ENCODE results near the gene RBM28.
"Not testable (repeated sequence)": the region's sequence is repeated elsewhere in the genome, so short reads cannot be mapped to it uniquely, and the experiment has no call there.

RBM28 gene

DNA sequence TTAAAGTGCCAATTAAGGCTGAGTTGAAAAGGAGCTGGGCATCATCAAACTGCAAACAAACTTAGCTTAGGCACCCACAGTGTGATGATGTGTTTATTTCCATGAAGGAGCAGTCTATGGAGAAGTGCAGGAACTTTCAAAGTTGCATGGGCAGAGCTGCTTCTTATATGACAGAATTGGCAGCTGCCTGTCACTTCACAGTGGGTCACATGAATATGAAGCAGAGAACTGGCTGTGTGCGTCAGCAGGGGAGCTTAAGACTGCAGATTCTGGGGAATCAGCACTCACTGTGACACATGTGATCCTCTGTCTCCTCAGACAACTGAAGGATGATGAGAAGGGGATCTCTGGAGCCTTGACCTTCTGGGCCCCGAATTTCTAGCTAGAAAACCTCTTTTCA is 36.6 kb downstream of the RBM28 start:
- Histone ChIP-seq H3K4me3 (ENCODE audit: low read length) (no peak overlapping the region), H3K4me1 (ENCODE audit: control insufficient read depth, insufficient read depth, low read length) (peaks cover 36% of the 10 kb centered on the region), H3K9ac (ENCODE audit: low read length) (no peak overlapping the region), H3K36me3 (ENCODE audit: control insufficient read depth, insufficient read depth, low read length, severe bottlenecking) (peaks cover 70% of the 10 kb centered on the region), H3K9me3 (ENCODE audit: control insufficient read depth, low read length) (no peaks in the 10 kb centered on the region), H3K27me3 (replicated peaks; ENCODE audit: control insufficient read depth, insufficient read depth, low read length) (no peaks in the 10 kb centered on the region)
- DNase-seq (ENCODE audit: low read depth) = no peak

DNA sequence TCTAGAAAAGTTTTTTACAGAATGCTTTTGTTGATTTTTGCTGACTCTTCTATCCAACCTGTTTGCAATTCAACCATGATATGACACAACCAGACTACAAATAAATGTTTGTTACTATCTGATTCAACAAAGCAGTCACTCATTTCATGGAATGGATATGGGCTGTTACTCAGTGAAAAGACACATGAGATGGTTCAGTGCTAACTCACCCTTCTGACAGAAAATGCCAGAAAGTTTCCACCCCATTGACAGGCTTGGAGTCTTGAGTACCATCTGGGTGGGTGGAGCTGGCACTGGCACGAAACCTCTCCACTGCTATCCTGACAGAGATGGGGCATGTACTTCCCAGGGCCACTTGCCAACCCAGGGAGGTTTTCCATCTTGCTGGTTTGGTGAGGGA is 39.5 kb downstream of the RBM28 start:
- H3K4me1 ChIP-seq (ENCODE audit: control insufficient read depth, insufficient read depth, low read length) = peaks cover 37% of the 10 kb centered on the region

DNA sequence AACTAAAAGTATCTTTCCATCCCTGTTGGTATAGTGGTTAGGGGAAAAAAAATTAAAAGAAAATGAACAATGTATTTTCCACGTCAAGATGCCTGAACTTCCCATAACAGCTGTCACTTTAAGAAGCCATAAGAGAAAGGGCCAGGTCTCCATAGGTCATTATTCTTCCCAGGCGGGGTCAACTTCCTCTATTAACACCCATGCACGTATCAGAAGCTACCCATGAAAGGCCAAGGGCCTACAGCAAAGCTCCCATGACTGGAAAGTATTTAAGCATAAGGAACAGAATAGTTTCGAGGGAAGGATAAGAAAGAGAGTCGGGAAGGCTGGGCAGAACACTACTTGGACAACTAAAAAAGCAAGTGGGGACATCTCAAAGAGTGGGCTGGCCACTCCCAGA is 40.1 kb downstream of the RBM28 start:
- Histone ChIP-seq H3K36me3 (ENCODE audit: control insufficient read depth, insufficient read depth, low read length, severe bottlenecking) (peaks cover 43% of the 10 kb centered on the region), H3K4me3 (ENCODE audit: low read length) (no peak overlapping the region), H3K27me3 (replicated peaks; ENCODE audit: control insufficient read depth, insufficient read depth, low read length) (no peaks in the 10 kb centered on the region), H3K9ac (ENCODE audit: low read length) (no peak overlapping the region), H3K4me1 (ENCODE audit: control insufficient read depth, insufficient read depth, low read length) (peaks cover 42% of the 10 kb centered on the region), H3K9me3 (ENCODE audit: control insufficient read depth, low read length) (no peaks in the 10 kb centered on the region)
- DNase-seq (ENCODE audit: low read depth) = no peak

More for the DNA sequence above, 39.5 kb downstream of the RBM28 start:
- Histone ChIP-seq H3K9ac (ENCODE audit: low read length) (no peak overlapping the region), H3K27me3 (replicated peaks; ENCODE audit: control insufficient read depth, insufficient read depth, low read length) (no peaks in the 10 kb centered on the region), H3K9me3 (ENCODE audit: control insufficient read depth, low read length) (no peaks in the 10 kb centered on the region), H3K36me3 (ENCODE audit: control insufficient read depth, insufficient read depth, low read length, severe bottlenecking) (peaks cover 47% of the 10 kb centered on the region), H3K4me3 (ENCODE audit: low read length) (no peak overlapping the region)
- DNase-seq (ENCODE audit: low read depth) = no peak

- no peak overlapping the region for H3K4me3 ChIP-seq (ENCODE audit: low read length)
Measured at GRCh38 chr7:128303133-128303532, 40.6 kb downstream of the RBM28 start.

GRCh38 chr7:128302139-128302538 is 41.6 kb downstream of the RBM28 start:
- peaks cover 45% of the 10 kb centered on the region for H3K4me1 ChIP-seq (ENCODE audit: control insufficient read depth, insufficient read depth, low read length)
- peaks cover 28% of the 10 kb centered on the region for H3K36me3 ChIP-seq (ENCODE audit: control insufficient read depth, insufficient read depth, low read length, severe bottlenecking)
- H3K9ac ChIP-seq (ENCODE audit: low read length) = no peak overlapping the region
- no peaks in the 10 kb centered on the region for H3K27me3 ChIP-seq (replicated peaks; ENCODE audit: control insufficient read depth, insufficient read depth, low read length)
- no peak for DNase-seq (ENCODE audit: low read depth)
- no peaks in the 10 kb centered on the region for H3K9me3 ChIP-seq (ENCODE audit: control insufficient read depth, low read length)
- no peak overlapping the region for H3K4me3 ChIP-seq (ENCODE audit: low read length)

More at GRCh38 chr7:128303133-128303532, 40.6 kb downstream of the RBM28 start:
- Histone ChIP-seq H3K9me3 (ENCODE audit: control insufficient read depth, low read length) (no peaks in the 10 kb centered on the region), H3K4me1 (ENCODE audit: control insufficient read depth, insufficient read depth, low read length) (peaks cover 45% of the 10 kb centered on the region), H3K27me3 (replicated peaks; ENCODE audit: control insufficient read depth, insufficient read depth, low read length) (no peaks in the 10 kb centered on the region), H3K36me3 (ENCODE audit: control insufficient read depth, insufficient read depth, low read length, severe bottlenecking) (peaks cover 38% of the 10 kb centered on the region), H3K9ac (ENCODE audit: low read length) (no peak overlapping the region)
- no peak for DNase-seq (ENCODE audit: low read depth)

GRCh38 chr7:128299109-128299607 is 44.5 kb downstream of the RBM28 start:
- Histone ChIP-seq H3K27me3 (replicated peaks; ENCODE audit: control insufficient read depth, insufficient read depth, low read length) (no peaks in the 10 kb centered on the region), H3K4me3 (ENCODE audit: low read length) (no peak overlapping the region), H3K36me3 (ENCODE audit: control insufficient read depth, insufficient read depth, low read length, severe bottlenecking) (peaks cover 11% of the 10 kb centered on the region), H3K4me1 (ENCODE audit: control insufficient read depth, insufficient read depth, low read length) (peaks cover 30% of the 10 kb centered on the region), H3K9ac (ENCODE audit: low read length) (no peak overlapping the region), H3K9me3 (ENCODE audit: control insufficient read depth, low read length) (no peaks in the 10 kb centered on the region)
- no peak for DNase-seq (ENCODE audit: low read depth)

GRCh38 chr7:128298004-128298403 is 45.7 kb downstream of the RBM28 start:
- not testable (repeated sequence) for H3K36me3 ChIP-seq (ENCODE audit: control insufficient read depth, insufficient read depth, low read length, severe bottlenecking); H3K4me3 ChIP-seq (ENCODE audit: low read length); H3K27me3 ChIP-seq (replicated peaks; ENCODE audit: control insufficient read depth, insufficient read depth, low read length); H3K9me3 ChIP-seq (ENCODE audit: control insufficient read depth, low read length); H3K9ac ChIP-seq (ENCODE audit: low read length); DNase-seq (ENCODE audit: low read depth)
- peaks cover 29% of the 10 kb centered on the region for H3K4me1 ChIP-seq (ENCODE audit: control insufficient read depth, insufficient read depth, low read length)

GRCh38 chr7:128287556-128287955 is 56.2 kb downstream of the RBM28 start:
- H3K4me1 ChIP-seq (ENCODE audit: control insufficient read depth, insufficient read depth, low read length) = no peaks in the 10 kb centered on the region
- no peaks in the 10 kb centered on the region for H3K27me3 ChIP-seq (replicated peaks; ENCODE audit: control insufficient read depth, insufficient read depth, low read length)

DNA sequence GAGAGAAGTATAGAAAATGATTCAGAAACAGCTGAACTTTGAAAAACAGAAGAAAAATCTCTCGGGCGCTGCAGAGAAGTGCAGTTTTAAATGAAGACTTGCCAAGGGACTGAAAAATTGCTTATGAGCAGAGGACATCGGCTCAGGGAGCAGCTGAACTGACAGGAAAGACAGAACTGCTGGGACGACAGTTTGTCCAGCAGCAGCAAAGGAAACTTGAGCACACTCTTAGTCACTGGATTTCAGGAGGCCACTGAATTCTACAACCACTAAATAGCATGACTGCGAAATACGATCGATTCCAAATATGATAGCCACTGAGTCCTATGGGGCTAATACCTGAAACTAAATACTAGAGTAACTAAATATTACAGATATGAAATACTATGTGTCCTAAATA is 59.6 kb downstream of the RBM28 start:
- H3K9ac ChIP-seq (ENCODE audit: low read length) = no peak overlapping the region
- peaks cover 4% of the 10 kb centered on the region for H3K36me3 ChIP-seq (ENCODE audit: control insufficient read depth, insufficient read depth, low read length, severe bottlenecking)
- peaks cover 9% of the 10 kb centered on the region for H3K9me3 ChIP-seq (ENCODE audit: control insufficient read depth, low read length)
- no peaks in the 10 kb centered on the region for H3K27me3 ChIP-seq (replicated peaks; ENCODE audit: control insufficient read depth, insufficient read depth, low read length)
- H3K4me3 ChIP-seq (ENCODE audit: low read length) = no peak overlapping the region
- no peak for DNase-seq (ENCODE audit: low read depth)
- no peaks in the 10 kb centered on the region for H3K4me1 ChIP-seq (ENCODE audit: control insufficient read depth, insufficient read depth, low read length)

More at GRCh38 chr7:128287556-128287955, 56.2 kb downstream of the RBM28 start:
- peaks cover 4% of the 10 kb centered on the region for H3K36me3 ChIP-seq (ENCODE audit: control insufficient read depth, insufficient read depth, low read length, severe bottlenecking)
- no peak overlapping the region for H3K9ac ChIP-seq (ENCODE audit: low read length)
- no peak for DNase-seq (ENCODE audit: low read depth)
- H3K9me3 ChIP-seq (ENCODE audit: control insufficient read depth, low read length) = no peaks in the 10 kb centered on the region
- H3K4me3 ChIP-seq (ENCODE audit: low read length) = no peak overlapping the region

- H3K9me3 ChIP-seq (ENCODE audit: control insufficient read depth, low read length) = peaks cover 17% of the 10 kb centered on the region
- no peak for DNase-seq (ENCODE audit: low read depth)
- H3K4me1 ChIP-seq (ENCODE audit: control insufficient read depth, insufficient read depth, low read length) = no peaks in the 10 kb centered on the region
- no peak overlapping the region for H3K4me3 ChIP-seq (ENCODE audit: low read length)
- H3K27me3 ChIP-seq (replicated peaks; ENCODE audit: control insufficient read depth, insufficient read depth, low read length) = no peaks in the 10 kb centered on the region
- H3K36me3 ChIP-seq (ENCODE audit: control insufficient read depth, insufficient read depth, low read length, severe bottlenecking) = peaks cover 4% of the 10 kb centered on the region
- H3K9ac ChIP-seq (ENCODE audit: low read length) = no peak overlapping the region
Measured at GRCh38 chr7:128281605-128282380, 61.9 kb downstream of the RBM28 start.

GRCh38 chr7:128280451-128280850 is 63.3 kb downstream of the RBM28 start:
- DNase-seq (ENCODE audit: low read depth); H3K4me3 ChIP-seq (ENCODE audit: low read length); H3K9ac ChIP-seq (ENCODE audit: low read length); H3K27me3 ChIP-seq (replicated peaks; ENCODE audit: control insufficient read depth, insufficient read depth, low read length); H3K4me1 ChIP-seq (ENCODE audit: control insufficient read depth, insufficient read depth, low read length); H3K36me3 ChIP-seq (ENCODE audit: control insufficient read depth, insufficient read depth, low read length, severe bottlenecking): not testable (repeated sequence)
- peaks cover 17% of the 10 kb centered on the region for H3K9me3 ChIP-seq (ENCODE audit: control insufficient read depth, low read length)
